Fibroblast of gingiva (primary cell): Measurements from ENCODE around the gene CSF1.
"Not testable (repeated sequence)": the region's sequence is repeated elsewhere in the genome, so short reads cannot be mapped to it uniquely, and the experiment has no call there.

Source experiments
- DNase-seq: peaks from one replicate; pipeline ENCODE4 v3.0.0-alpha.2; 2011; ENCODE audit warnings: low read depth

The CSF1 gene

DNA sequence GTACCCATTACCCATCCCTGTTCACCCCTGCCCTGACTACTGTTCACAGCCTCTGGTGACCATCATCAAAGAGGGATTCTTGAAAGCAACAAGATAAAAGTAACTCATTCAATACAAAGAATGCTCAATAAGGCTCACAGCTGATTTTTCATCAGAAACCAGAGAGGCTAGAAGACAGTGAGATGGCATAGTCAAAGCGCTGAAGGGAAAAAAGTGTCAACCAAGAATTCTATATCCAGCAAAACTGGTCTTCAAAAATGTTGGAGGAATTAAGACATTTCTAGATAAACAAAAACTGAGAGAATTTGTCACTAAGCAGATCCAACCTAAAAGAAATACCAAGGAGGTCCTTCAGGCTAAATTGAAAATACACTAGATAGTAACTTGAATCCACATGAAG is 27.1 kb downstream of the CSF1 start:
- no peak for DNase-seq

DNA sequence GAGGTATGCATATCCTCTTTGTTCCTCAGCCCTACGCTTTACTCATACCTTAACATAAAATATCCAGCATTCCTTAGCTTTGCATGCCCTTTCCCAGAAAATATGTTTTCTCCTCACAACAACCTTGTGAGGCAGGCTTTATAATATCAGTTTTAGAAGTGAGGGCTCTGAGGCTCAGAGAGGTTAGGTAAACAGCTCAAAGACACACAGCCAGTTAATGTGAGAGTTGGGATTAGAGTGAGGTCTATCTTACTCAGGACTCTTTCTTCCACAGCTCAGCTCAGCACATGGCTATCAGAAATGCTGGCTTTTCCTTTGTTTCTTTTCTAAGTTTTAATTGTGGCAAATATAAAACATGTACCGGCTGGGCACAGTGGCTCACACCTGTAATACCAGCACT is 27.9 kb downstream of the CSF1 start:
- DNase-seq = no peak

DNA sequence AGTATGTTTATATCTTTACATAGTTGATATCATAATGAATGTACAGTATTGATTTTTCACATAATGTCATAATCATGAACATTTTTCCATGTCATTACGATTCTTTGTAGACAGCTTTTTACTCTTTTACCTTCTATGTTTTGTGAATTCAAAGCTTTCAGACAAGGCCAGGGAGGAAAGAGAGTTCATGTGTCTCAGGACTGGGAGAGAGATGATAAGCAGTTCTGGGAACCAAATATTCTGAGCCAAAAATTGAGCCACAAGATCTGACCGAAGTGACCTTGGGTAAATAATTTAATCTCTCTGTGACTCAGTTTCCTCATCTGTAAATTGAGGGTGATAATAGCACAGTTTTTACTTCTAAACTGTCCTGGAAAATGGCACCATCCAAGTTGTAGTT is 31.8 kb downstream of the CSF1 start:
- DNase-seq = no peak

- no peak for DNase-seq
Measured at GRCh38 chr1:109944541-109944940, 33.9 kb downstream of the CSF1 start.

- no peak for DNase-seq
Measured at GRCh38 chr1:109946511-109946910, 35.9 kb downstream of the CSF1 start.

GRCh38 chr1:109947582-109948284 is 37.1 kb downstream of the CSF1 start:
- no peak for DNase-seq

DNA sequence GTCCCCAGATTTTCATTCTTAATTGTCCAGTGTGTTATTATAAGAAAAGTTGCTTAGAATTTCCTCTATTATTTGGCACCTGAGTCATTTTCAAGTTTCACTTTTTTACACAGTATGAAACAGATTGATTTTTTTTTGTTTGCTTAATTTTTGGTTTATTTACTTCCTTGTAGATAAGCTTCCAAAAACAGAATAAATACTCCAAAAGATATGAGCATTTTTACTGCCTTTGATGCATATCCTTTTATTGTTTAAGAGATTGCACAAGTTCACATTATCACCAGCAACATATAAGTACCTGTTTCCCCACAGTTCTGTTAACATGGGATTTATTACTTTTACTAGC is 37.6 kb downstream of the CSF1 start:
- DNase-seq = no peak

GRCh38 chr1:109950038-109950437 is 39.4 kb downstream of the CSF1 start:
- DNase-seq = no peak

- no peak for DNase-seq
Measured at GRCh38 chr1:109950509-109950908, 39.9 kb downstream of the CSF1 start.

- not testable (repeated sequence) for DNase-seq
Measured at GRCh38 chr1:109951501-109951900, 40.9 kb downstream of the CSF1 start.

- no peak for DNase-seq
Measured at GRCh38 chr1:109954041-109954512, 43.4 kb downstream of the CSF1 start.

DNA sequence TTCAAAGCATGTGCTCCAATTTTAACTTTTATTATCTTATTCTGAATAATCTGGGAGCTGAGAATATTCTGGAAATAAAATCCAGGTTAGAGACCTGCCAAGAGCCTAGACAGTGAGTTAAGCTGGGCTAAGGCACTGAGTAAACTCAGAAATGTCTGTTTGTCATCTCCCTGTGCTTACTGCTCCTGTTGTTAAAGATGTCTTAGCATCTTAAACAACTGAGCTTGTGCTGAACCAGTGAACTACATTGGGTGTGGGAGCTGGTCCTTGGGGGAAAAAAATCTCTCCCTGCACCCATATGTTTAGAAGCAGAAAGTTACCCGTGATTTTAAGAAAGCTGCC is 49.0 kb downstream of the CSF1 start:
- DNase-seq = no peak

- DNase-seq = peak; percentile 91
Measured at GRCh38 chr1:109959974-109960744, 49.5 kb downstream of the CSF1 start.

- no peak for DNase-seq
Measured at GRCh38 chr1:109960745-109961094, 50.1 kb downstream of the CSF1 start.

DNA sequence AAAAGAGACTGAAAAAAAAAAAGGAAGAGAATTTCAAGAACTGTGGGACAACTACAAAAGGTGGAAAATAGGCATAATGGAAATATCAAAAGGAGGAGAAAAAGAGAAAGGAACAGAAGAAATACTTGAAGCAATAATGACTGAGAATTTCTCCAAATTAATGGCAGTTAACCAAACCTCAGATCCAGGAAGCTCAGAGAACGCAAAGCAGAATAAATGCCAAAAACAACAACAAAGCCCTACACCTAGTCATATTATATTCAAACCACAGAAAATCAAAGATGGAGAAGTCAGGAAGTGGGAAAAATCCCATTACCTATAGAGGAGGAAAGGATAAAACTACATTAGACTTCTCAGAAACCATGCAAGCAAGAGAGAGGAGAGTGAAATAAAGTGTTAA is 53.2 kb downstream of the CSF1 start:
- DNase-seq = no peak

GRCh38 chr1:109969146-109969829 is 58.6 kb downstream of the CSF1 start:
- DNase-seq = peak; percentile 81

DNA sequence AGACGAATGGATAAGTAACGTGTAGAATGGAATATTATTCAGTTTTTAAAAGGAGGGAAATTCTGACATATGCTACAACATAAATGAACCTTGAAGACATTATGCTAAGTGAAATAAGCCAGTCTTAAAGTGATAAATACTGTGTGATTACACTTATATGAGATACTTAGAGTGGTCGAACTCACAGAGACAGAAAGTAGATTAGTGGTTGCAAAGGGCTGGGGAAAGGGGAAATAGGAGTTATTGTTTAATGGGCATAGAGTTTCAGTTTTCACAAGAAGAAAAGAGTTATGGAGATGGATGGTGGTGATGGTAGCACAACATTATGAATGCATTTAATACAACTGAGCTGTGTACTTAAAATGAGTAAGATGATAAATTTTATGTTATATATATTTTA is 59.3 kb downstream of the CSF1 start:
- no peak for DNase-seq

DNA sequence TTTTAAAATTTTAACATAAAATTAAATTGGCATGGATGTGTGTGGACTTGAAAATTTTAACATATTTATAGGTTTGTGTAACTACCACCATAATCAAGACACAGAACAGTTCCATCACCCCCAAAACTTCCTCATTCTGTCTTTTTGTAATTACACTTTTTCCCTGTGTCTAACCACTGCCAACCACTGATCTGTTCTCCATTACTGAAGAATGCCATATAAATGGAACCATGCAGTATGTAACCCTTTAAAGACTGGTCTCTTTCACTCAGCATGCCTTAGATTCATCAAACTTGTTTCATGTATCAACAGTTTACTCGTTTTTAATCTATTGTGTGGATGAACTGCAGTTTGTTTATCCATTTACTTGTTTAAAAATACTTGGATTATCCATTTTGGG is 60.9 kb downstream of the CSF1 start:
- DNase-seq = no peak

- DNase-seq = peak; percentile 63
Measured at GRCh38 chr1:109974191-109974590, 63.5 kb downstream of the CSF1 start.

- peak; percentile 91 for DNase-seq
Measured at GRCh38 chr1:109975718-109976117, 65.1 kb downstream of the CSF1 start.

- no peak for DNase-seq
Measured at GRCh38 chr1:109976762-109977161, 66.1 kb downstream of the CSF1 start.

DNA sequence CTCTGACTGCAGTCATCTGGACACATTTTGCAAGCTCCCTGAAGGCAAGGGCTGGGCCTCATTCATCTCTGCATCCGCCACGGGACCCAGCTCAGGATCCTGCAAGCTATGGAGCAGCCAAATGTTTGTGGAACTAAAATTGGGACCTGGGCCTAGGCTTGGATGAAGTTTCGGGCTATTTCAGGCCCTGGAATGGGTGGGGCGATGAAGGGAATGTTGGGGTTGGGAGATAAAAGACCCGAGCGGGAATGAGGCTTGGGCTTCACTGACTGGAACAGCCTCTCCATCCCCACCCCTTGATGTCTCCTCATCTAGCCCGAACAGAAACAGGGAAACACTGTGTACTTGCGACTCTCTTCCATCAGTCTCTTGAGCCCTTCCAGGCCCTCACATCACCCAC is 66.6 kb downstream of the CSF1 start:
- DNase-seq = no peak

GRCh38 chr1:109977657-109978378 is 67.2 kb downstream of the CSF1 start:
- no peak for DNase-seq
